ENCODE data around the gene FGD4.

DNA sequence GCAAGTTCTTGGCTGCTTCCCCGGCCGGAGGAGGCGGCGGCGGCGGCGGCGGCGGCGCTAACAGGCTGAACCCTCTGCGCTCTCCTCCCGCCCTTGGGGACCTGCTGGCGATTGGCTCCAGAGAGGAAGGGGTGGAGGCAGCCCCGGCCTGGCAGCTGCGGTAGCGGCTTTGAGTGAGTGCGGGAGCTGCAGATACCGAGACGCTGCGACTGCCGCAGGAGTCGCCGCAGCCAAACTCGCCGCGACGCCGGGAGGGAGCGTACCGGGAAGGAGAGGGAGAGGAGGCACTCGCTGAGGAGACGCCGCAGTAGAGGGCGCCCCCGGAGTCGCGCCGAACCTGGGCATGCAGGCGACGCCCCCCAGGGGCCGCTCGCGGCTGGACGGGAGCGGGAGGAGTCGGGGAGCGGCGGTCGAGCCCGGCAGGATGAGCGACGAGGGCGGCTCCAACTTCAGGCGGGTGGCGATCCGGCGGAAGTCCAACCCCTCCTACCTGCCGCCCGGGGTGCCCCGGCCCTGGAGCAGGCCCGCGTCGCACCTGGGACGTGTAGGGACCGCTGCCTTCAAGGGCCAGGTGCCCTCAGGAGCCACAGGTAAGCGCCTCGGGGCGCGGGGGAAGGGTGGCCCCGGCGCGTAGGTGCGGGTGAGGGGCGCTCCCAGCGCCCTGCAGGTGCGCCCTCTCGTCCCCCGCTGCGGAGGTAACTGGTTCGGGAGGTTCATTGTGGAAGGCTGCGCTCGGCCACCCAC is at the start of gene FGD4:
- TF ChIP-seq, protein P1, sequence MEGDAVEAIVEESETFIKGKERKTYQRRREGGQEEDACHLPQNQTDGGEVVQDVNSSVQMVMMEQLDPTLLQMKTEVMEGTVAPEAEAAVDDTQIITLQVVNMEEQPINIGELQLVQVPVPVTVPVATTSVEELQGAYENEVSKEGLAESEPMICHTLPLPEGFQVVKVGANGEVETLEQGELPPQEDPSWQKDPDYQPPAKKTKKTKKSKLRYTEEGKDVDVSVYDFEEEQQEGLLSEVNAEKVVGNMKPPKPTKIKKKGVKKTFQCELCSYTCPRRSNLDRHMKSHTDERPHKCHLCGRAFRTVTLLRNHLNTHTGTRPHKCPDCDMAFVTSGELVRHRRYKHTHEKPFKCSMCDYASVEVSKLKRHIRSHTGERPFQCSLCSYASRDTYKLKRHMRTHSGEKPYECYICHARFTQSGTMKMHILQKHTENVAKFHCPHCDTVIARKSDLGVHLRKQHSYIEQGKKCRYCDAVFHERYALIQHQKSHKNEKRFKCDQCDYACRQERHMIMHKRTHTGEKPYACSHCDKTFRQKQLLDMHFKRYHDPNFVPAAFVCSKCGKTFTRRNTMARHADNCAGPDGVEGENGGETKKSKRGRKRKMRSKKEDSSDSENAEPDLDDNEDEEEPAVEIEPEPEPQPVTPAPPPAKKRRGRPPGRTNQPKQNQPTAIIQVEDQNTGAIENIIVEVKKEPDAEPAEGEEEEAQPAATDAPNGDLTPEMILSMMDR (IDR thresholded peaks at IDR 0.05) = peak in 2 of 3 experiments; percentile 24 to 27
- no peak for TF ChIP-seq POLR2A (IDR thresholded peaks at IDR 0.05)

All from testis (tissue), 2 donors.